Measurements from ENCODE around the gene DPH3. TPM values are rescaled to one million over a fixed set of nuclear protein-coding genes. Genes with fewer than 3 reads are reported as not detected.
A peak's percentile ranks its signal among the peaks of the same experiment; 100 is the strongest.

Gene DPH3
- total RNA-seq, 1 experiment from 2014 or later = 26.9 TPM

- DNase-seq (ENCODE audit: low read depth) = peak; percentile 26
Observed at GRCh38 chr3:16290827-16291196, 26.1 kb upstream of the DPH3 start.

GRCh38 chr3:16290007-16290826, 25.5 kb upstream of the DPH3 start:
- DNase-seq (ENCODE audit: low read depth) = peak; percentile 51

- no peak for DNase-seq (ENCODE audit: low read depth)
Observed at GRCh38 chr3:16289144-16289889, 24.6 kb upstream of the DPH3 start.

- DNase-seq (ENCODE audit: low read depth) = no peak
Observed at GRCh38 chr3:16288664-16289063, 23.9 kb upstream of the DPH3 start.

- no peak for DNase-seq (ENCODE audit: low read depth)
Observed at GRCh38 chr3:16286751-16287543, 22.2 kb upstream of the DPH3 start.

GRCh38 chr3:16286161-16286560, 21.4 kb upstream of the DPH3 start:
- no peak for DNase-seq (ENCODE audit: low read depth)

GRCh38 chr3:16284633-16285032, 19.9 kb upstream of the DPH3 start:
- no peak for DNase-seq (ENCODE audit: low read depth)

GRCh38 chr3:16280671-16281070, 15.9 kb upstream of the DPH3 start:
- DNase-seq (ENCODE audit: low read depth) = no peak

- peak; percentile 15 for DNase-seq (ENCODE audit: low read depth)
Observed at GRCh38 chr3:16279010-16279801, 14.5 kb upstream of the DPH3 start.

- no peak for DNase-seq (ENCODE audit: low read depth)
Observed at GRCh38 chr3:16277471-16277870, 12.7 kb upstream of the DPH3 start.

GRCh38 chr3:16273867-16274266, 9.1 kb upstream of the DPH3 start:
- DNase-seq (ENCODE audit: low read depth) = no peak

- DNase-seq (ENCODE audit: low read depth) = no peak
Observed at GRCh38 chr3:16272588-16272987, 7.8 kb upstream of the DPH3 start.

- DNase-seq (ENCODE audit: low read depth) = no peak
Observed at GRCh38 chr3:16270855-16271254, 6.1 kb upstream of the DPH3 start.

GRCh38 chr3:16266714-16267113, 2.0 kb upstream of the DPH3 start:
- DNase-seq (ENCODE audit: low read depth) = no peak

GRCh38 chr3:16265455-16265786, 678 bp upstream of the DPH3 start:
- DNase-seq (ENCODE audit: low read depth) = no peak

GRCh38 chr3:16264174-16264707, 502 bp downstream of the DPH3 start:
- DNase-seq (ENCODE audit: low read depth) = no peak

GRCh38 chr3:16262174-16262573, 2.6 kb downstream of the DPH3 start:
- no peak for DNase-seq (ENCODE audit: low read depth)

- no peak for DNase-seq (ENCODE audit: low read depth)
Observed at GRCh38 chr3:16260046-16260445, 4.7 kb downstream of the DPH3 start.

GRCh38 chr3:16258866-16259265, 5.9 kb downstream of the DPH3 start:
- no peak for DNase-seq (ENCODE audit: low read depth)

- DNase-seq (ENCODE audit: low read depth) = no peak
Observed at GRCh38 chr3:16258177-16258576, 6.6 kb downstream of the DPH3 start.

GRCh38 chr3:16257309-16257708, 7.4 kb downstream of the DPH3 start:
- no peak for DNase-seq (ENCODE audit: low read depth)

Measured in LHCN-M2 (cell line).